MM.1S (cell line): ENCODE data around the gene PDE4B.

ENCODE experiments used
- DNase-seq: peaks from one replicate; pipeline ENCODE4 v3.0.0-alpha.2; 2015
- H2AFZ ChIP-seq: fragments of 300-600 bp; sonication (generic); 2 replicates; pipeline ENCODE4 v1.6.0; 2016; ENCODE audit warnings: antibody characterized with exemption, low read length
- H3F3A ChIP-seq: fragments of 300-600 bp; sonication (generic); 2 replicates; pipeline ENCODE4 v1.6.1; 2016; ENCODE audit warnings: mild to moderate bottlenecking, antibody characterized with exemption, low read length, moderate library complexity, mixed read lengths; ENCODE audit not compliant: insufficient read depth
- H3K27ac ChIP-seq: fragments of 300-600 bp; sonication (generic); 2 replicates; pipeline ENCODE4 v1.5.1; 2016; ENCODE audit warnings: mild to moderate bottlenecking, low read length
- H3K27me3 ChIP-seq: fragments of 300-600 bp; sonication (generic); replicated peaks from 2 replicates; pipeline ENCODE4 v1.6.0; 2016; ENCODE audit warnings: low read length; ENCODE audit not compliant: insufficient read depth
- H3K36me3 ChIP-seq: fragments of 300-600 bp; sonication (generic); replicated peaks from 2 replicates; pipeline ENCODE4 v1.6.1; 2016; ENCODE audit warnings: mild to moderate bottlenecking, low read length, mixed read lengths; ENCODE audit not compliant: insufficient read depth
- H3K4me1 ChIP-seq: fragments of 300-600 bp; sonication (generic); 2 replicates; pipeline ENCODE4 v1.6.1; 2016; ENCODE audit warnings: low read length, mixed read lengths
- H3K4me2 ChIP-seq: fragments of 300-600 bp; sonication (generic); 2 replicates; pipeline ENCODE4 v1.6.0; 2016; ENCODE audit warnings: low read depth, low read length
- H3K4me3 ChIP-seq: fragments of 300-600 bp; sonication (generic); 2 replicates; pipeline ENCODE4 v1.5.1; 2016; ENCODE audit warnings: low read length, mixed read lengths
- H3K79me2 ChIP-seq: fragments of 300-600 bp; sonication (generic); 2 replicates; pipeline ENCODE4 v1.6.1; 2016; ENCODE audit warnings: mixed run types, low read length, mixed read lengths
- H3K9ac ChIP-seq: fragments of 300-600 bp; sonication (generic); 2 replicates; pipeline ENCODE4 v1.6.1; 2016; ENCODE audit warnings: low read length, mixed read lengths
- H3K9me2 ChIP-seq: fragments of 300-600 bp; sonication (generic); replicated peaks from 2 replicates; pipeline ENCODE4 v1.6.1; 2016; ENCODE audit warnings: mild to moderate bottlenecking, low read length, mixed read lengths; ENCODE audit not compliant: insufficient read depth
- H3K9me3 ChIP-seq: fragments of 300-600 bp; sonication (generic); replicated peaks from 2 replicates; pipeline ENCODE4 v1.6.1; 2016; ENCODE audit warnings: mild to moderate bottlenecking, low read length, mixed read lengths; ENCODE audit not compliant: insufficient read depth
- H4K20me1 ChIP-seq: fragments of 300-600 bp; sonication (generic); 2 replicates; pipeline ENCODE4 v1.6.1; 2016; ENCODE audit warnings: mild to moderate bottlenecking, low read length, moderate library complexity, mixed read lengths; ENCODE audit not compliant: insufficient read depth
- CTCF ChIP-seq: fragments of 300-600 bp; sonication (generic); IDR thresholded peaks from 2 replicates; pipeline ENCODE4 v1.5.1; 2016; ENCODE audit warnings: antibody characterized with exemption, low read length, mixed read lengths
- EZH2 ChIP-seq: fragments of 300-600 bp; sonication (generic); optimal IDR thresholded peaks from 2 replicates; pipeline ENCODE3; 2017; ENCODE audit warnings: low read depth, mild to moderate bottlenecking, antibody characterized with exemption, low read length, mixed read lengths
- EZH2phosphoT487 ChIP-seq: fragments of 300-600 bp; sonication (generic); IDR thresholded peaks from 2 replicates; pipeline ENCODE4 v1.6.1; 2018; ENCODE audit warnings: antibody characterized with exemption, low read length

PDE4B gene

GRCh38 chr1:66245691-66246090 lies 453.0 kb downstream of the PDE4B start:
- TF ChIP-seq EZH2 = no peak
- no peak for TF ChIP-seq EZH2phosphoT487
- TF ChIP-seq CTCF = no peak
- H3K27ac ChIP-seq = no peak overlapping the region
- H3K36me3 ChIP-seq = no peaks in the 10 kb centered on the region

GRCh38 chr1:66246351-66247269 lies 453.9 kb downstream of the PDE4B start:
- TF ChIP-seq CTCF = no peak
- no peak for TF ChIP-seq EZH2
- TF ChIP-seq EZH2phosphoT487 = no peak
- Histone ChIP-seq H3K9me3 (no peaks in the 10 kb centered on the region), H3K4me3 (peak overlapping the region; percentile 61), H3F3A (peaks cover 13% of the 10 kb centered on the region), H3K79me2 (no peaks in the 10 kb centered on the region), H3K4me2 (peak overlapping the region; percentile 72), H3K27ac (no peak overlapping the region), H2AFZ (no peak overlapping the region), H3K27me3 (no peaks in the 10 kb centered on the region), H3K4me1 (peaks cover 39% of the 10 kb centered on the region), H4K20me1 (no peaks in the 10 kb centered on the region), H3K36me3 (no peaks in the 10 kb centered on the region), H3K9me2 (no peaks in the 10 kb centered on the region), H3K9ac (no peak overlapping the region; the same call in 1 of the 2 replicates)
- DNase-seq = no peak

More at GRCh38 chr1:66245691-66246090, 453.0 kb downstream of the PDE4B start:
- Histone ChIP-seq H3F3A (peaks cover 7% of the 10 kb centered on the region; the same call in 1 of the 2 replicates), H3K4me1 (peaks cover 30% of the 10 kb centered on the region), H3K4me3 (no peak overlapping the region), H3K79me2 (no peaks in the 10 kb centered on the region), H4K20me1 (no peaks in the 10 kb centered on the region), H3K9ac (no peak overlapping the region), H2AFZ (no peak overlapping the region), H3K4me2 (no peak overlapping the region), H3K9me3 (no peaks in the 10 kb centered on the region), H3K9me2 (no peaks in the 10 kb centered on the region), H3K27me3 (no peaks in the 10 kb centered on the region)
- no peak for DNase-seq

GRCh38 chr1:66247415-66248208 lies 454.9 kb downstream of the PDE4B start:
- Histone ChIP-seq H3K4me2 (peak overlapping the region; percentile 72), H3K27me3 (no peaks in the 10 kb centered on the region), H3K4me3 (peak overlapping the region; percentile 61), H3K9ac (peak overlapping the region; percentile 52), H3K27ac (peak overlapping the region; percentile 36), H3K79me2 (no peaks in the 10 kb centered on the region), H3K9me2 (no peaks in the 10 kb centered on the region), H2AFZ (peak overlapping the region; percentile 38), H4K20me1 (no peaks in the 10 kb centered on the region), H3F3A (peaks cover 18% of the 10 kb centered on the region), H3K9me3 (no peaks in the 10 kb centered on the region), H3K4me1 (peaks cover 49% of the 10 kb centered on the region), H3K36me3 (no peaks in the 10 kb centered on the region)
- TF ChIP-seq CTCF = no peak
- TF ChIP-seq EZH2 = no peak
- no peak for TF ChIP-seq EZH2phosphoT487
- peak; percentile 56 for DNase-seq
